OCI-LY3 (cell line): ENCODE data around the gene RPUSD3.

ENCODE experiments used
- H2AFZ ChIP-seq: fragments of 200-600, 300-600 bp; shearing (Covaris generic); 2 replicates; pipeline ENCODE4 v1.6.0; 2014; ENCODE audit warnings: antibody characterized with exemption, low read depth, low read length
- H3K27ac ChIP-seq: fragments of 200-600, 300-600 bp; sonication (generic); 2 replicates; pipeline ENCODE4 v1.5.1; 2014; ENCODE audit warnings: mild to moderate bottlenecking, low read length, moderate library complexity, mixed read lengths
- H3K27me3 ChIP-seq: fragments of 200-600, 300-600 bp; sonication (generic); 2 replicates; pipeline ENCODE4 v1.6.1; 2014; ENCODE audit warnings: low read depth, low read length, mixed read lengths
- H3K36me3 ChIP-seq: fragments of 200-600, 300-600 bp; sonication (generic); replicated peaks from 2 replicates; pipeline ENCODE3; 2014; ENCODE audit warnings: low read depth, low read length, mixed read lengths
- H3K4me1 ChIP-seq: fragments of 300-600, 200-600 bp; sonication (generic); 2 replicates; pipeline ENCODE4 v1.6.1; 2014; ENCODE audit warnings: low read length, mixed read lengths
- H3K4me2 ChIP-seq: fragments of 200-600, 300-600 bp; sonication (generic); 2 replicates; pipeline ENCODE4 v1.6.1; 2014; ENCODE audit warnings: low read length, mixed read lengths
- H3K4me3 ChIP-seq: fragments of 300-600, 200-600 bp; sonication (generic); 2 replicates; pipeline ENCODE4 v1.5.1; 2014; ENCODE audit warnings: antibody characterized with exemption, mild to moderate bottlenecking, low read length, moderate library complexity
- H3K79me2 ChIP-seq: fragments of 300-600, 200-600 bp; shearing (Covaris generic); 2 replicates; pipeline ENCODE4 v1.6.1; 2014; ENCODE audit warnings: mild to moderate bottlenecking, low read length, mixed read lengths
- H3K9ac ChIP-seq: fragments of 300-600, 200-600 bp; shearing (Covaris generic); 2 replicates; pipeline ENCODE4 v1.6.0; 2014; ENCODE audit warnings: mild to moderate bottlenecking, low read length, moderate library complexity
- H3K9me3 ChIP-seq: fragments of 200-600, 300-600 bp; shearing (Covaris generic); 2 replicates; pipeline ENCODE4 v1.6.1; 2014; ENCODE audit warnings: low read length, mixed read lengths; ENCODE audit not compliant: insufficient read depth
- H4K20me1 ChIP-seq: fragments of 200-600, 300-600 bp; sonication (generic); 2 replicates; pipeline ENCODE4 v1.6.1; 2016; ENCODE audit warnings: low read length, mixed read lengths; ENCODE audit not compliant: insufficient read depth
- CTCF ChIP-seq: fragments of 200-600, 300-600 bp; sonication (generic); IDR thresholded peaks from 2 replicates; pipeline ENCODE4 v1.5.1; 2014; ENCODE audit warnings: antibody characterized with exemption, low read length, low read depth
- EZH2phosphoT487 ChIP-seq: fragments of 200-600 bp; shearing (Covaris generic); IDR thresholded peaks from 2 replicates; pipeline ENCODE4 v1.6.1; 2018; ENCODE audit warnings: antibody characterized with exemption, mixed run types, low read depth

RPUSD3 gene

GRCh38 chr3:9818666-9819335 lies 25.0 kb downstream of the RPUSD3 start:
- Histone ChIP-seq H3K27me3 (no peaks in the 10 kb centered on the region), H3K4me2 (no peak overlapping the region), H3K4me3 (no peak overlapping the region), H3K79me2 (no peaks in the 10 kb centered on the region), H3K9ac (no peak overlapping the region), H3K4me1 (no peaks in the 10 kb centered on the region), H3K27ac (no peak overlapping the region), H3K36me3 (peaks cover 4% of the 10 kb centered on the region), H3K9me3 (no peaks in the 10 kb centered on the region), H4K20me1 (no peaks in the 10 kb centered on the region), H2AFZ (no peak overlapping the region)
- no peak for TF ChIP-seq EZH2phosphoT487
- no peak for TF ChIP-seq CTCF

GRCh38 chr3:9817436-9817835 lies 26.4 kb downstream of the RPUSD3 start:
- TF ChIP-seq CTCF: no peak
- no peak for TF ChIP-seq EZH2phosphoT487
- Histone ChIP-seq H3K9ac (no peak overlapping the region), H3K4me3 (no peak overlapping the region), H3K9me3 (no peaks in the 10 kb centered on the region), H2AFZ (no peak overlapping the region), H3K36me3 (peaks cover 8% of the 10 kb centered on the region), H3K4me2 (no peak overlapping the region), H4K20me1 (no peaks in the 10 kb centered on the region), H3K27ac (no peak overlapping the region), H3K27me3 (no peaks in the 10 kb centered on the region), H3K4me1 (no peaks in the 10 kb centered on the region), H3K79me2 (no peaks in the 10 kb centered on the region)

DNA sequence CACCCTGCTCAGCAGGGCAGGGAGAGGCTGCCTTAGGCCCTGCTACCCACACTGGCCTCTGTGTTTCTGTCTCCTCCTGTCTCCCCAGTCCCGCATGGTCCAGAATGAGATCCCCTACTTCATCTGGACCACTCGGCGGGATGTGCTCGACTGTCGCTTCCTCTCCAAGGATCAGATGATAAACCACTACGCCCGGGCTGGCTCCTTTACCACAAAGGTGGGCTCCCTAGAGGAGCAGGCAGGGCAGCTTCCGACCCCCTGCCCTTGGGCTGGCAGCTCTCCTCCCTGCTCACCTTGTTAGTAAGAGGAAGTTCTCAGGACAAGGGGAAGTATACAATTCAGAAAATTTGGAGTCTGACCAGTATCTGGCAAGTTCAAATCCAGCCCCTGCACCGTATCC lies 27.8 kb downstream of the RPUSD3 start:
- no peaks in the 10 kb centered on the region for H3K4me1 ChIP-seq
- H3K36me3 ChIP-seq: peaks cover 8% of the 10 kb centered on the region
- TF ChIP-seq CTCF (no peak), EZH2phosphoT487 (no peak)
- no peak overlapping the region for H2AFZ ChIP-seq
- no peak overlapping the region for H3K4me2 ChIP-seq
- no peak overlapping the region for H3K27ac ChIP-seq
- H3K9me3 ChIP-seq: no peaks in the 10 kb centered on the region
- no peaks in the 10 kb centered on the region for H4K20me1 ChIP-seq
- H3K9ac ChIP-seq: no peak overlapping the region
- no peaks in the 10 kb centered on the region for H3K79me2 ChIP-seq
- H3K4me3 ChIP-seq: no peak overlapping the region
- H3K27me3 ChIP-seq: no peaks in the 10 kb centered on the region

- no peak overlapping the region for H3K4me3 ChIP-seq
- no peak for TF ChIP-seq CTCF
- no peak for TF ChIP-seq EZH2phosphoT487
- H3K27ac ChIP-seq: no peak overlapping the region
- H3K4me1 ChIP-seq: peaks cover 16% of the 10 kb centered on the region
- H2AFZ ChIP-seq: no peak overlapping the region
- no peaks in the 10 kb centered on the region for H4K20me1 ChIP-seq
- no peaks in the 10 kb centered on the region for H3K79me2 ChIP-seq
- no peaks in the 10 kb centered on the region for H3K27me3 ChIP-seq
- H3K9ac ChIP-seq: no peak overlapping the region
- H3K9me3 ChIP-seq: no peaks in the 10 kb centered on the region
- H3K36me3 ChIP-seq: peaks cover 4% of the 10 kb centered on the region
- H3K4me2 ChIP-seq: no peak overlapping the region
Observed at GRCh38 chr3:9812870-9813483, 30.8 kb downstream of the RPUSD3 start.
